ENCODE results near the gene ACSM2B. TPM values are rescaled to one million over a fixed set of nuclear protein-coding genes. Genes with fewer than 3 reads are reported as not detected.
"Not testable (repeated sequence)": the region's sequence is repeated elsewhere in the genome, so short reads cannot be mapped to it uniquely, and the experiment has no call there.

The ACSM2B gene
- not detected for total RNA-seq
- long read RNA-seq: 0 reads

GRCh38 chr16:20576145-20576544 is at the start of gene ACSM2B:
Gene ACSM2B, minus strand, starts transcription at chr16:20576367. Its CDS starts 11,522 bp downstream, at chr16:20564845.
- ATAC-seq; intact Hi-C loops (cut with DNase I, micrococcal nuclease): not testable (repeated sequence)

GRCh38 chr16:20624882-20625807 is 49.0 kb upstream of the ACSM2B start:
- intact Hi-C loops (cut with DNase I, micrococcal nuclease): no loop called here
- ATAC-seq (no peak), DNase-seq (no peak)

More at GRCh38 chr16:20576145-20576544, at the start of gene ACSM2B:
- not testable (repeated sequence) for DNase-seq

GRCh38 chr16:20624205-20624604 is 48.0 kb upstream of the ACSM2B start:
- DNase-seq: no peak
- no peak for ATAC-seq
- intact Hi-C loops (cut with DNase I, micrococcal nuclease): no loop called here

- intact Hi-C loops (cut with DNase I, micrococcal nuclease): no loop called here
- no peak for DNase-seq
- no peak for ATAC-seq
Measured at GRCh38 chr16:20622498-20622870, 46.3 kb upstream of the ACSM2B start.

- intact Hi-C loops (cut with DNase I, micrococcal nuclease): no loop called here
- DNase-seq: no peak
- ATAC-seq: no peak
Measured at GRCh38 chr16:20621406-20621805, 45.2 kb upstream of the ACSM2B start.

GRCh38 chr16:20620770-20621169 is 44.6 kb upstream of the ACSM2B start:
- no peak for DNase-seq
- no peak for ATAC-seq
- intact Hi-C loops (cut with DNase I, micrococcal nuclease): no loop called here

- ATAC-seq: no peak
- intact Hi-C loops (cut with DNase I, micrococcal nuclease): no loop called here
Measured at GRCh38 chr16:20620003-20620402, 43.8 kb upstream of the ACSM2B start.

GRCh38 chr16:20617271-20617670 is 41.1 kb upstream of the ACSM2B start:
- DNase-seq (no peak), ATAC-seq (no peak)
- intact Hi-C loops (cut with DNase I, micrococcal nuclease): no loop called here

More at GRCh38 chr16:20620003-20620402, 43.8 kb upstream of the ACSM2B start:
- DNase-seq: no peak

- ATAC-seq: no peak
- no peak for DNase-seq
- intact Hi-C loops (cut with DNase I, micrococcal nuclease): no loop called here
Measured at GRCh38 chr16:20614186-20615141, 38.3 kb upstream of the ACSM2B start.

- ATAC-seq: no peak
- intact Hi-C loops (cut with DNase I, micrococcal nuclease): no loop called here
Measured at GRCh38 chr16:20613481-20614185, 37.5 kb upstream of the ACSM2B start.

GRCh38 chr16:20612551-20613480 is 36.6 kb upstream of the ACSM2B start:
- ATAC-seq: no peak
- peak; percentile 30 to 34 for DNase-seq
- intact Hi-C loops (cut with DNase I, micrococcal nuclease): no loop called here

More at GRCh38 chr16:20613481-20614185, 37.5 kb upstream of the ACSM2B start:
- no peak for DNase-seq

- intact Hi-C loops (cut with DNase I, micrococcal nuclease): no loop called here
- DNase-seq: peak in 1 of 2 donors; percentile 31
- ATAC-seq: no peak
Measured at GRCh38 chr16:20611975-20612481, 35.9 kb upstream of the ACSM2B start.

- no peak for DNase-seq
- intact Hi-C loops (cut with DNase I, micrococcal nuclease): no loop called here
- no peak for ATAC-seq
Measured at GRCh38 chr16:20611350-20611902, 35.3 kb upstream of the ACSM2B start.

- ATAC-seq: no peak
- intact Hi-C loops (cut with DNase I, micrococcal nuclease): no loop called here
- DNase-seq: no peak
Measured at GRCh38 chr16:20610892-20611349, 34.8 kb upstream of the ACSM2B start.

- ATAC-seq: no peak
- DNase-seq: no peak
- intact Hi-C loops (cut with DNase I, micrococcal nuclease): no loop called here
Measured at GRCh38 chr16:20610211-20610891, 34.2 kb upstream of the ACSM2B start.

- intact Hi-C loops (cut with DNase I, micrococcal nuclease); DNase-seq: not testable (repeated sequence)
- peak; percentile 79 for ATAC-seq
Measured at GRCh38 chr16:20602205-20602604, 26.0 kb upstream of the ACSM2B start.

- intact Hi-C loops (cut with DNase I, micrococcal nuclease); DNase-seq; ATAC-seq: not testable (repeated sequence)
Measured at GRCh38 chr16:20599475-20599874, 23.3 kb upstream of the ACSM2B start.

All from left colon (tissue), 2 donors.